Heart left ventricle (tissue), 13 donors: ENCODE data around the gene AASDH.

Experiments used
- POLR2A ChIP-seq, 2 donors: fragments of 450-650 bp; IDR thresholded peaks; one replicate each; pipeline ENCODE4 v1.6.1; 2017; ENCODE audit warnings: antibody characterized with exemption in 2 of 2, mild to moderate bottlenecking in 2 of 2, moderate library complexity in 2 of 2
- TF ChIP-seq, protein P1 (sequence below), 12 donors: fragments of 200-600 bp; sonication (generic) in 4 of 12; IDR thresholded peaks; one replicate each; pipeline versions ENCODE4 v1.5.0 to v1.8.0; 2018 to 2022; ENCODE audit warnings: antibody characterized with exemption in 12 of 12, mild to moderate bottlenecking in 5 of 12
- donor health status: ischemic (EF 13 %, LVEDD 7.1; RV severe dilation, severe dysfunction).
- donor health status: DM: no; HTN: yes; CAD: no.
- donor health status: DM: no; HTN: no; CAD: no.
- donor health status: ischemic (EF 25% LVEDD 6.9; RV normal size, moderate dysfunction).
- donor health status: ischemic (EF 25% LVEDD 5.7; RV mildly dilated, moderate dysfunction).
- donor health status: ischemic (EF 35%, LVEDD 5.7; RV mildly dilated, moderate dysfunction).
- donor health status: nonischemic (EF 11% LVEDD 7.7; RV severe dilation, severe dysfunction).
- donor health status: DM: yes; HTN: yes; CAD: no.
- donor health status: PGD.
- donor health status: ischemic (EF 29% LVEDD 5.4; RV normal size, mild dysfunction).
- donor health status: nonischemic (EF 23%, LVEDD 6.1; RV moderate dilation, normal function).

DNA sequence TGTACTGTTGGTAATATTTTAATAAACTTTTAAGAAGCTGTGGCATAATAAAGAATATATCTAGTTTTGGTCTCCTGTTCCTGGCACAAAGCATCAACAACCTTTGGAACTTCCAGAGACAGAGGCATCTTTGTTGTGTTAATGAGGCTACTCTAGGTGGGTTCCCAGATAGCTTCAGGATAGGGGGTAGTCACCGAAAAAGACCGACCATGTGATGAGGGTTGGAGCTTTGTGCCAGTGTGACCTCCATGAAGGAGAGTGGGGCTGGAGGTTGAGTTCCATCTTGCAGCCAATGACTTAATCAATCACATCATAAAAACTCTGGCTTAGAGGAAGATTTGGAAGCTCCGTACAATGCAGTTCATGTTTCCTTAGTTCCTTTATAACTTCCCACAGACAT lies 38.2 kb upstream of the AASDH start:
- TF ChIP-seq POLR2A (IDR thresholded peaks at IDR 0.05): no peak
- TF ChIP-seq, protein P1, sequence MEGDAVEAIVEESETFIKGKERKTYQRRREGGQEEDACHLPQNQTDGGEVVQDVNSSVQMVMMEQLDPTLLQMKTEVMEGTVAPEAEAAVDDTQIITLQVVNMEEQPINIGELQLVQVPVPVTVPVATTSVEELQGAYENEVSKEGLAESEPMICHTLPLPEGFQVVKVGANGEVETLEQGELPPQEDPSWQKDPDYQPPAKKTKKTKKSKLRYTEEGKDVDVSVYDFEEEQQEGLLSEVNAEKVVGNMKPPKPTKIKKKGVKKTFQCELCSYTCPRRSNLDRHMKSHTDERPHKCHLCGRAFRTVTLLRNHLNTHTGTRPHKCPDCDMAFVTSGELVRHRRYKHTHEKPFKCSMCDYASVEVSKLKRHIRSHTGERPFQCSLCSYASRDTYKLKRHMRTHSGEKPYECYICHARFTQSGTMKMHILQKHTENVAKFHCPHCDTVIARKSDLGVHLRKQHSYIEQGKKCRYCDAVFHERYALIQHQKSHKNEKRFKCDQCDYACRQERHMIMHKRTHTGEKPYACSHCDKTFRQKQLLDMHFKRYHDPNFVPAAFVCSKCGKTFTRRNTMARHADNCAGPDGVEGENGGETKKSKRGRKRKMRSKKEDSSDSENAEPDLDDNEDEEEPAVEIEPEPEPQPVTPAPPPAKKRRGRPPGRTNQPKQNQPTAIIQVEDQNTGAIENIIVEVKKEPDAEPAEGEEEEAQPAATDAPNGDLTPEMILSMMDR (IDR thresholded peaks at IDR 0.05): no peak
